ENCODE measurements around the gene DMWD.

- TF ChIP-seq CTCF (IDR thresholded peaks at IDR 0.05) (no peak; the same call in 1 of the 2 replicates), RFX5 (IDR thresholded peaks at IDR 0.05; ENCODE audit: low read length) (no peak), IRF3 (IDR thresholded peaks at IDR 0.05; ENCODE audit: low read depth, low read length) (no peak), SMC3 (IDR thresholded peaks at IDR 0.05; ENCODE audit: low read depth, low read length) (no peak), RAD21 (IDR thresholded peaks at IDR 0.05; ENCODE audit: low read length) (no peak), POLR2AphosphoS5 (IDR thresholded peaks at IDR 0.05; ENCODE audit: low read depth, low read length) (no peak), TCF12 (IDR thresholded peaks at IDR 0.05) (no peak), TEAD4 (IDR thresholded peaks at IDR 0.05; ENCODE audit: borderline replicate concordance, insufficient read depth) (no peak), NFIC (IDR thresholded peaks at IDR 0.05; ENCODE audit: borderline replicate concordance) (no peak), MEF2A (IDR thresholded peaks at IDR 0.05; ENCODE audit: borderline replicate concordance, low read depth) (no peak)
Measured at GRCh38 chr19:45779231-45780145, 13.2 kb downstream of the DMWD start.

All from SK-N-SH (cell line).